Measurements from ENCODE around the gene CLEC4G.

CLEC4G gene

GRCh38 chr19:7691497-7691896 is 40.4 kb downstream of the CLEC4G start:
- DNase-seq, result no peak

- DNase-seq, result no peak
Measured at GRCh38 chr19:7690779-7691258, 41.1 kb downstream of the CLEC4G start.

- DNase-seq, result no peak
Measured at GRCh38 chr19:7689165-7689564, 42.7 kb downstream of the CLEC4G start.

GRCh38 chr19:7687177-7687576 is 44.7 kb downstream of the CLEC4G start:
- no peak for DNase-seq

GRCh38 chr19:7685546-7686445 is 46.1 kb downstream of the CLEC4G start:
- no peak for DNase-seq

- DNase-seq, result no peak
Measured at GRCh38 chr19:7682175-7682855, 49.6 kb downstream of the CLEC4G start.

- DNase-seq, result peak; percentile 25
Measured at GRCh38 chr19:7681340-7682174, 50.4 kb downstream of the CLEC4G start.

GRCh38 chr19:7680606-7681339 is 51.1 kb downstream of the CLEC4G start, which contains the start of gene TRAPPC5:
Gene TRAPPC5 (plus strand): TSS chr19:7680833. CDS start chr19:7682254, 1,421 bp downstream.
- DNase-seq, result peak; percentile 59

GRCh38 chr19:7679771-7680605 is 51.9 kb downstream of the CLEC4G start:
- no peak for DNase-seq

- DNase-seq, result no peak
Measured at GRCh38 chr19:7678971-7679751, 52.7 kb downstream of the CLEC4G start.

Data from NCI-H510A treated with DMSO at 0.1 percent for 48 hours (cell line).